ENCODE measurements around the gene KCNH4.

The KCNH4 gene

DNA sequence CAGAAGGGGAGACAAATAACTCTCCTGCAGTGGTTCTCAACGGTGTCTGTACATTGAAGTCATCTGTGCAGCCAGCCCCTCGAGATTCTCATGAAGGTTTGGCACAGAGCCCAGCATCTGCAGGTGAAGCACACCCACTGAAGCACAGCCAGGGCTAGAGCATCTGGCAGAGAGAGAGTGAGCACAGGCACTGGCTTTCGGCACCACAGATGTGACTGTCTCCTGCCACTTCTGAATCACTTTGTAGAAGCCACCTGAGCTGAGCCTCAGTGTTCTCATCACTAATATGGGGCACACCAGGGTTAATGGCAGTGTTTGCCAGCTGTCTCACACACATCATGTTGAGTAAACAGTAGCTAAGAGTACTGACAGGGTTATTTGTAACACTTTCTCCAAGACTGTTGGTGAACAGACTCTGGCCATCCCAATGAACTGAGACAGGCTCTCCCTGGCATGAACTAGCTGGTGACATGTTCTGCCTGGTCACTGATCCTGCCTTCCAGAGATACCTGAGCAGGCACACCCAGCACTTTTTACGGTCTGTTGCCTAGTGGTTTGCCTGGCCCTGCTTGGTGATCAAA is 47.4 kb downstream of the KCNH4 start:
- peak overlapping the region in 1 of 2 donors; percentile 22 for H3K4me3 Mint-ChIP-seq
- ATAC-seq (replicated peaks) (peak; percentile 64), DNase-seq (no peak)
- no peaks in the 10 kb centered on the region for H3K9me3 Mint-ChIP-seq
- H3K36me3 Mint-ChIP-seq (ENCODE audit: insufficient read depth), result peaks cover 41% of the 10 kb centered on the region
- peak overlapping the region; percentile 65 to 87 for H3K27ac Mint-ChIP-seq
- H3K4me1 Mint-ChIP-seq (ENCODE audit: low read depth in 2 of 2), result peaks cover 39 to 49% of the 10 kb centered on the region in 2 donors
- H3K27me3 Mint-ChIP-seq, result no peaks in the 10 kb centered on the region

DNA sequence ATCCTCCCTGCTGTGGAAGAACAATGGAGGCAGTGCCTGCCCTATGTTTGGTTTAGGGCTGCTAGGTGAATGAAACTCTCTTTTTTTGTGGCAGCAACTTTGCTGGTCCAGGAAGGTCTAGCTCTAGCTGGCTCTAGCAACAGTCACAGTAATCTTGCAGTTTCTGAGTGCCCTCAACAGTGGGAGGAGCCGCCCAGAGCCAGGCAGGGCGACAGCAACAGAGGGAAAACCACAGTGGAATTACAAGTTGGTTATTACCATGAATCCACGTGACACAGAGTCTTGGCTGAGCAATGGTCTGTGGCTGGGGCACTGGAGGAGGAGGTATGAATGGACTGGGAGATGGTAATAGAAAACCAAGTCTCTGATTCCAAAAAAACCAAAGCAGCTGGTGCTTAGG is 48.0 kb downstream of the KCNH4 start:
- H3K27me3 Mint-ChIP-seq, result no peaks in the 10 kb centered on the region
- peak overlapping the region; percentile 65 to 87 for H3K27ac Mint-ChIP-seq
- DNase-seq (no peak), ATAC-seq (replicated peaks) (peak; percentile 51)
- no peaks in the 10 kb centered on the region for H3K9me3 Mint-ChIP-seq
- H3K4me3 Mint-ChIP-seq, result peak overlapping the region; percentile 6 to 22
- peaks cover 47% of the 10 kb centered on the region for H3K36me3 Mint-ChIP-seq (ENCODE audit: insufficient read depth)
- peaks cover 35 to 43% of the 10 kb centered on the region in 2 donors for H3K4me1 Mint-ChIP-seq (ENCODE audit: low read depth in 2 of 2)

DNA sequence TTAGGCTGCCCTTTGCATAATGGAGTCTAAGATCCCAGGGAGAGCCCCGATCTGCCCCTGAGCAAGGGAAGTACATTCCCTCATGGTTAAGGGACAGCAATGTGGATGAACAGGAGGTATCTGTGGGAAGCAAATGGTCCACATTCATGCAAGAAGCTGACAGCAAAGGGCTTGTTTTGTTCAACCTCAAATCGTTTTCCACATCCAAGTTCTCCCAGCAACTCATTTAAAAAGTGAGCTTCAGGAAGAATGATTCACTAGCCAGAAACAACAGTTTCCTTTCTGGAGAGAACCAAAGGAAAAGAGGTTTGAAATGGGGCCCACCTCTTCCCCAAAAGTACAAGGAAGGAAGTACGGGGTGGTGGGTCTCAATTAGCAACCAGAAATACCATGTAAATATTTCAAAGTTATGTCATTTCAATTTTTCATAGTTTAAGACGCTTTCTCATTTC is 48.9 kb downstream of the KCNH4 start:
- no peaks in the 10 kb centered on the region for H3K9me3 Mint-ChIP-seq
- no peak overlapping the region for H3K4me3 Mint-ChIP-seq
- H3K27ac Mint-ChIP-seq, result peak overlapping the region in 1 of 2 donors; percentile 65
- H3K36me3 Mint-ChIP-seq (ENCODE audit: insufficient read depth), result peaks cover 50% of the 10 kb centered on the region
- no peaks in the 10 kb centered on the region for H3K27me3 Mint-ChIP-seq
- peaks cover 34 to 39% of the 10 kb centered on the region in 2 donors for H3K4me1 Mint-ChIP-seq (ENCODE audit: low read depth in 2 of 2)
- ATAC-seq (replicated peaks) (no peak), DNase-seq (no peak)

DNA sequence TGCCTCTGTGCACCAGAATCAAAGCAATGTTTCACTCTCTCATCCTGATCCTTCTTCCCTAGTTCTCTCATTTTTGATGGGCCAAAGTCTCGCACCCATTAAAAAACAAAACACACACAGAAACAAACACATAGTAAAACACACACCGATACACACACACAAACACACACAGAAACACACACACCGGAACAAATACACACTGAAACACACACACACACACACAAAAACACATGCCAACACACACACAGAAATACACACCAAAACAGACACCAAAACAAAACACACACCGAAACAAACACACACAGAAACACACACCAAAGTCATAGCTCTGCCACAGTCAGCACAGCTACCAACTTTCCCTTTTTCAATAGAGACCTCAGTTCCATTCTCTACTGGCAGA is 49.7 kb downstream of the KCNH4 start:
- DNase-seq (no peak), ATAC-seq (replicated peaks) (no peak)
- Mint-ChIP-seq H3K36me3 (ENCODE audit: insufficient read depth) (peaks cover 50% of the 10 kb centered on the region), H3K9me3 (no peaks in the 10 kb centered on the region), H3K4me1 (ENCODE audit: low read depth in 2 of 2) (peaks cover 30 to 32% of the 10 kb centered on the region in 2 donors), H3K27me3 (no peaks in the 10 kb centered on the region), H3K27ac (peak overlapping the region; percentile 23 to 65), H3K4me3 (no peak overlapping the region)

DNA sequence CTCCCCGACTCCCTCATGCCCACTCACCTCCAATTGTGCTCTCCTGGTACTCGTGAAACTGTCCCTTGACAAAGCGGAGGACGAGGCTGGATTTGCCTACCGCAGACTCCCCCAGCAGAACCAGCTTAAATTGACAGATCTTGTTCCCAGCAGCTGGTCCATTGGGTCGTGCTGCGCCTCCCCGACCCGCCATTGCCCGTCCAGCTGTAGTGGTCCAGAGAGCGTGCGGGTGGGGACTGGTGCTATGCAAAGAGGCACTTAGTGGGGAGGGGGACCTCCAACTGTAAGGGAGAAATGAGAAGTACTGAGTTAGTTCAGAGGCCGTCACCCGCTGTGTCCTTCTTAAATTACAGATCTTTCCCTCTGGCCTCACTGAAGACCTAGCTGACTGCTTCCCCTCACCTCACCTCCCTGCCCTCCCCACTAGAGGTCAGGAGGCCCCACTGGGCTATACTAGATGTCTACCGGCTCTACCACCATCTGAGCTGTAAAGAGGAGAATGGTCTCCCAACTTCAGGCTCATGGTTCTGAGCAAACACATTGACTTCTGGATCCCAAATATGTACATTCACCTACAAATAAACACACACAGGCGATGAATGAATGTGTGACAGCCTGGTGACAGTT is 50.5 kb downstream of the KCNH4 start:
- no peaks in the 10 kb centered on the region for H3K9me3 Mint-ChIP-seq
- H3K4me3 Mint-ChIP-seq, result no peak overlapping the region
- no peaks in the 10 kb centered on the region for H3K27me3 Mint-ChIP-seq
- H3K27ac Mint-ChIP-seq, result peak overlapping the region; percentile 23 to 70
- H3K36me3 Mint-ChIP-seq (ENCODE audit: insufficient read depth), result peaks cover 57% of the 10 kb centered on the region
- ATAC-seq (replicated peaks) (no peak), DNase-seq (no peak)
- peaks cover 26% of the 10 kb centered on the region in 2 donors for H3K4me1 Mint-ChIP-seq (ENCODE audit: low read depth in 2 of 2)

DNA sequence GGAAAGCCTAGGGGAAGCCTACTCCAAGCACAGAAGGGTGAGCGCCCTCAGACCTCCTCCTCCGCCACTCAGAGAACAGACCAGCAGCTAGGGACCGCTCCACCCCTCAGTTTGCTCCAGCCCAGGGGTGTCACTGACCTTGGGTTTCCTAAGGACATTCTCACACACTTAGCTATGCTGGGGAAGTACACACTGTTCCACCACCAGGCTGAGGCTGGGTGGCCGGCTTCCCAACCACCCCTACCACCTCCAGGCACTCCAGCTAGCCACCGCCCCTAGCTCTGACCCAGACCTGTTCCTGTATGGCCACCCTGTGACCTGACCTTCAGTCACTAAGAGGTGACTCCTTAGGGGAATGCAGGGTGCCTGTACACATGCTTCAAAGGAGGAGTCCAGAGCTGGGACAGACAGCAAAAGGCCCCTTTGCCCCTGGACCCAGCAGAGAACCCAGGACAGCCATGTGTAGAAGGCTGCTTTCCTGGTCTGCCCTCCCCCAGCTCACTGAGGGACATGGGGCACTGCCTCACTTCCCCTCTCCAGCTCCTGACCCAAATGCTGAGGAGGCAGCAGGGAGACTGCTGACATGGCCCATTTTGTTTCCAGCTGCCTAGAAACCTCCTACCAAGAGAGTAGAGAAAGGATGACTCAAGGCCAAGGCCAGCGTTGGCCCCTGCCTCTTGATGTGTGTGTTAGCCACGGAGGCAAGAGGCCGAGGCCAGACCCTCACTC is 51.7 kb downstream of the KCNH4 start:
- Mint-ChIP-seq H3K27me3 (no peaks in the 10 kb centered on the region), H3K4me3 (no peak overlapping the region), H3K27ac (peak overlapping the region; percentile 61 to 68), H3K36me3 (ENCODE audit: insufficient read depth) (peaks cover 62% of the 10 kb centered on the region), H3K4me1 (ENCODE audit: low read depth in 2 of 2) (peaks cover 26% of the 10 kb centered on the region in 2 donors), H3K9me3 (no peaks in the 10 kb centered on the region)
- DNase-seq, result no peak
- ATAC-seq (replicated peaks), result no peak

DNA sequence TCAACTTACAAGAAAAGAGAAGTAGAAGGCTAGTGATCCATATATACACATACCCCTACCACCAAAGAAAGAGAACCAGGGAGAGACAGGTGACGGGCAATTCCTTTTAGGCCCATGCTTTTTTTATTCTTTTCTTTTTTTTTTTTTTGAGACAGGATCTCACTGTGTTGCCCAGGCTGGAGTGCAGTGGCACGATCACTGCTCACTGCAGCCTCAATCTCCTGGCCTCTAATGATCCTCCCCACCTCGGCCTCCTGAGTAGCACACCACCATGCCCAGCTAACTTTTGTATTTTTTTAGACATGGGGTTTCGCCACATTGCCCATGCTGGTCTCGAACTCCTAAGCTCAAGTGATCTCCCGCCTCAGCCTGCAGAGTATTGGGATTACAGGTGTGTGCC is 53.5 kb downstream of the KCNH4 start:
- peak overlapping the region in 1 of 2 donors; percentile 3 for H3K27ac Mint-ChIP-seq
- peaks cover 58% of the 10 kb centered on the region for H3K36me3 Mint-ChIP-seq (ENCODE audit: insufficient read depth)
- peaks cover 10% of the 10 kb centered on the region in 2 donors for H3K4me1 Mint-ChIP-seq (ENCODE audit: low read depth in 2 of 2)
- no peak overlapping the region for H3K4me3 Mint-ChIP-seq
- ATAC-seq (replicated peaks) (no peak), DNase-seq (no peak)
- H3K27me3 Mint-ChIP-seq, result no peaks in the 10 kb centered on the region
- H3K9me3 Mint-ChIP-seq, result no peaks in the 10 kb centered on the region

DNA sequence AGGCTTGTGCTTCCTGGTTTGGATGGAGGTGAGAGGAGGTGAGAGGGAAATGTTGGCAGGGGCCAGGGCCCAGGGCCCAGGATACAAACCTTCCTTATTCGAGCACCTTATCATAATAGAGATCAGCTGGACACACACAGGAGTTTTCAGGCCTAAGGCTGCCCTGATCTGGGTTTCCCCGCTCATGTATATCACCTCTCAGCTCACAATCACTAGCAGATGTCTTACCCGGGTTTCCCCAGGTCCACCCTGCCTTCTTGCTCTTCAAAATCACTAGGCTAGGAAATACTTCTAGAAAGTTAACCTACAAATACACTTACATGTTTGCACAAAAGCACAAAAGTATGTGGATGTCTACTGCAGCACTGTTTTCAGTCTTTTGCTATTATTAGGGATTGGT is 54.1 kb downstream of the KCNH4 start:
- Mint-ChIP-seq H3K27me3 (no peaks in the 10 kb centered on the region), H3K27ac (peak overlapping the region in 1 of 2 donors; percentile 3), H3K4me1 (ENCODE audit: low read depth in 2 of 2) (peaks cover 8 to 10% of the 10 kb centered on the region in 2 donors), H3K36me3 (ENCODE audit: insufficient read depth) (peaks cover 54% of the 10 kb centered on the region), H3K4me3 (no peak overlapping the region), H3K9me3 (no peaks in the 10 kb centered on the region)
- DNase-seq, result no peak
- ATAC-seq (replicated peaks), result no peak

DNA sequence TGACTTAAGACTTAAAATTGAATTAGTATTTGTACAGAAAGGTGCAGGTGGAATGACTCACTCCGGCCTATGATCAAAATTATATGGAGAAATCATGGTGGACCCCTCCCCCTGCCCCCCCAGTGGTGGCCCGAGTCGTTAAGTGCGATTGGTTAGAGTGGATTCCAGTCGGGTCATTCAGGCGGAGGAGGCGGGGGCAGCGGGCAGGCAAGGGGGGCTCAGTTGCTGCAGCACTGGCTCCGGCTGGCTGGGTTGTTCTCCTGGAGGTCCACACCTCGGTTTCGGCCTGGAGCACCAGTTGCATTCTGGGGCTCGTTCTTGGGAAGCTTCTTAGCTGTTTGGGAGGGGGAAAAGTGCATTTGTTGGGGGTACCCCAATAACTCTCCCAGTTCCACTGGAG is 55.4 kb downstream of the KCNH4 start:
- no peak for DNase-seq
- no peaks in the 10 kb centered on the region for H3K9me3 Mint-ChIP-seq
- ATAC-seq (replicated peaks), result no peak
- no peak overlapping the region for H3K4me3 Mint-ChIP-seq
- peaks cover 5 to 7% of the 10 kb centered on the region in 2 donors for H3K4me1 Mint-ChIP-seq (ENCODE audit: low read depth in 2 of 2)
- H3K27me3 Mint-ChIP-seq, result no peaks in the 10 kb centered on the region
- peaks cover 58% of the 10 kb centered on the region for H3K36me3 Mint-ChIP-seq (ENCODE audit: insufficient read depth)
- peak overlapping the region in 1 of 2 donors; percentile 41 for H3K27ac Mint-ChIP-seq

DNA sequence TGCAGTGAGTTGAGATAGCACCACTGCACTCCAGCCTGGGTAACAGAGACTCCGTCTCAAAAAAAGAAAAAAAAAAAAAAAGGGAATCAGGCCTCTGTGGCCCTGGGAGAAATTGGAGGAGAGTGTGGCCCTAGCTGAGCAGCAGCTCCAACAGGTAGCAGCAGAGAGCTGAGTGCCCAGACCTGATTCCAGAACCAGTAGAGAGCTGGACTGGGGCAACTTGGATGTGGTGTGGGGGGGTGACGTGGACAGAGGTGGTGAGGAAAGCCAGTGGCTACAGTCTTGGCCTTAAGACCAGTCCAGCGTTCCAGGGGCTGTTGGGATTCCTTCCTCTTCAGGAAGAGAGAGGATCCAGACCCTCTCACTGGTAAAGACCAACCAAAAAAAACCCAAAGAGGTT is 56.7 kb downstream of the KCNH4 start:
- H3K9me3 Mint-ChIP-seq, result no peaks in the 10 kb centered on the region
- no peaks in the 10 kb centered on the region for H3K27me3 Mint-ChIP-seq
- DNase-seq (no peak), ATAC-seq (replicated peaks) (no peak)
- H3K36me3 Mint-ChIP-seq (ENCODE audit: insufficient read depth), result peaks cover 55% of the 10 kb centered on the region
- H3K4me3 Mint-ChIP-seq, result no peak overlapping the region
- H3K4me1 Mint-ChIP-seq (ENCODE audit: low read depth in 2 of 2), result peaks cover 4 to 10% of the 10 kb centered on the region in 2 donors
- no peak overlapping the region for H3K27ac Mint-ChIP-seq

DNA sequence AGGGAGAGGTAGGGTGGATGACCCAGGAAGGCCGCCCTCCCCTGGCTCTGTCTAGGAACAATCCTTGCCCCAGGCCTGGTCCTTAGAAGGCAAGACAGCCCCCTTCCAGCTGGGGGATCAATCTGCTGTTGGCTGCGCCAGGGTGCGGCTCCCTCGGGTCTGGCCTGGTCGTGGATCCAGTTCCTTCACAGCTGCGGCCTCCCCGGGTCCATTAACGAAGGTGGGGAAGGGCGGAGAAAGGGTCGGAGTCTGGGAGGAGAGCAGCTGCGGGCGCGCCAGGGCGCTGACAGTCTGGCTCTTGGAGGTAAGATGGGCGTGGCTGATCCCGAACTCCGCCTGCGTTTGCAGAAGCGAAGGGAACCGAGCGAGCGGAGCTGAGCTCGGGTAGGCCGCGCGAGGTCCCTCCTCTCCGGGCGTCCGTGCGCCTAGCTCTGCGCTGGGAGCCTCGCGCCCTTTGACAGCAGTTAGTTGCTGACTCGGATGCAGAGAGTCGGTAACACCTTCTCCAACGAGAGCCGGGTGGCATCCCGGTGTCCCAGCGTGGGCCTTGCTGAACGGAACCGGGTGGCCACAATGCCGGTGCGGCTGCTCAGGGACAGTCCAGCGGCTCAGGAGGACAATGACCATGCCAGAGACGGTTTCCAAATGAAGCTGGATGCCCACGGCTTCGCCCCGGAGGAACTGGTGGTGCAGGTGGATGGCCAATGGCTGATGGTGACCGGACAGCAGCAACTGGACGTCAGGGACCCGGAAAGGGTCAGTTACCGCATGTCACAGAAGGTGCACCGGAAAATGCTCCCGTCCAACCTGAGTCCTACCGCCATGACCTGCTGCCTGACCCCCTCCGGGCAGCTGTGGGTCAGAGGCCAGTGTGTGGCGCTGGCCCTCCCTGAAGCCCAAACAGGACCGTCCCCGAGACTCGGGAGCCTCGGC is 58.3 kb downstream of the KCNH4 start, which contains the start of gene HSPB9:
TSS of gene HSPB9 (plus strand) at position 434 of the 933 bp plus-strand sequence. CDS start at position 481, 47 bp downstream.
- Mint-ChIP-seq H3K27me3 (no peaks in the 10 kb centered on the region), H3K4me3 (peak within 1 kb of the TSS; percentile 66 to 72)

DNA sequence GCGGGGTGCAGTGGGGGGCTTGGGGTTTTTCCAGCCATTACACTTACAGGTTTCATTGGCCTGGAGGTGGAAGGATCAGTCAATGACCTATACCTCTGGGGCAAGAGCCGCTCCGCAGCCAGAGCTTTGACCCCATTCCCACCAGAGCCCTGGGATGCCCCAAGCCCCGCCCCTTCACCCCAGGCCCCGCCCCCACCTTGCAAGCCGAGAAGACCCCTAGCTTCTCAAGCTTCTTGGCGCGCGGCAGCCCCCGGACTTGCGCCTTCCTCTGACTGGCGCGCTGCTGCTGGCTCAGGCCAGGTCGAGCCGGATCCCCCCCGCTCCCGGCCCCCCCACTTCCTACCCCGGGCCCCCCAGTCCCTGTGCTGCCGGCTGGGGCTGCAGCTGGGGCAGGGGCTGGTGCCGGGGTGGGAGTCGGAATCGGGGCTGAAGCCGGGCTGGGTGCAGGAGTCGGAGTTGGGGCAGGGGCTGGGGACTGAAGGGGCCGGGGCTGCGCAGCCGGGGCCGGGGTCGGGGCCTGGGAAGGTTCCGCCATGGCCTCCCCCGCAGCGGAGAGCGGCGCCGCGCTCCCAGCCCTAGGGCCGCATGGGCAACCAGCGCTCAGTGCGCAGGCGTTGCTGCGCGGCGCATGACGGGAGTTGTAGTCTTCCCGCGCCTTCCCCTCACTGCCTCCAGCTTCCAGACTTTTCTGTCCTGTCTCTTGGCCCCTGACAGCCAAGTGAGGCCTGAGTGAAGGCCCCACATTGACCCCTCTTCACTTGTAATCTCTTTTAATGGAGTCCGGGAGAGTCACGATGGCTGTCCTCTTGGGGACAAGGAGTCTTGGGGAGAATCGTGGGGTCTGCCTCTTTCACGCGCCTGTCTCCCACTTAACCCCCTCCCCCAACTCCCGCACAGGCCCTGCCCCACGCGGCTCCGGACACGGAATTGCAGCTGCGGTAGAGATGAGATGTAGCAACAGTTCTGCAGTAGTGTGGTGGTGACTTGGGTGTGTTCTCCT is 59.9 kb downstream of the KCNH4 start, which contains the start of gene KAT2A:
TSS of gene KAT2A (minus strand) at position 598 of the 1,000 bp plus-strand sequence. CDS start at position 535, 63 bp downstream.
- no peaks in the 10 kb centered on the region for H3K9me3 Mint-ChIP-seq
- ATAC-seq (replicated peaks) (peak; percentile 90), DNase-seq (peak; percentile 69 to 71 (median 70))
- peak within 1 kb of the TSS; percentile 52 to 70 for H3K27ac Mint-ChIP-seq
- peaks cover 40% of the 10 kb centered on the region for H3K36me3 Mint-ChIP-seq (ENCODE audit: insufficient read depth)
- peak within 1 kb of the TSS; percentile 66 to 72 for H3K4me3 Mint-ChIP-seq
- H3K4me1 Mint-ChIP-seq (ENCODE audit: low read depth in 2 of 2), result peaks cover 14 to 17% of the 10 kb centered on the region in 2 donors
- H3K27me3 Mint-ChIP-seq, result no peaks in the 10 kb centered on the region

More for the DNA sequence above, 58.3 kb downstream of the KCNH4 start, which contains the start of gene HSPB9:
- ATAC-seq (replicated peaks) (no peak), DNase-seq (no peak)
- H3K36me3 Mint-ChIP-seq (ENCODE audit: insufficient read depth), result peaks cover 47% of the 10 kb centered on the region
- peak within 1 kb of the TSS; percentile 52 to 70 for H3K27ac Mint-ChIP-seq
- peaks cover 7 to 10% of the 10 kb centered on the region in 2 donors for H3K4me1 Mint-ChIP-seq (ENCODE audit: low read depth in 2 of 2)
- H3K9me3 Mint-ChIP-seq, result no peaks in the 10 kb centered on the region
